WERI-Rb-1 (cell line): ENCODE measurements around the gene BRSK2.
A peak's percentile ranks its signal among the peaks of the same experiment; 100 is the strongest.
"Not testable (repeated sequence)": the region's sequence is repeated elsewhere in the genome, so short reads cannot be mapped to it uniquely, and the experiment has no call there.

Experiments used
- DNase-seq: peaks from one replicate; pipeline ENCODE4 v3.0.0-alpha.2; 2020
- H3K27ac ChIP-seq: fragments of 250-450 bp; sonication (Bioruptor Pico); 2 replicates; pipeline ENCODE4 v1.5.1; 2020; ENCODE audit warnings: mild to moderate bottlenecking, moderate library complexity
- H3K27me3 ChIP-seq: fragments of 250-450 bp; sonication (Bioruptor Pico); 2 replicates; pipeline ENCODE4 v1.5.1; 2021; ENCODE audit warnings: mild to moderate bottlenecking, low read depth, moderate library complexity; ENCODE audit not compliant: insufficient read depth, severe bottlenecking
- H3K36me3 ChIP-seq: fragments of 250-450 bp; sonication (Bioruptor Pico); 2 replicates; pipeline ENCODE4 v1.5.1; 2020; ENCODE audit warnings: mild to moderate bottlenecking, moderate library complexity
- H3K4me3 ChIP-seq: 2 replicates; pipeline ENCODE4 v1.5.1; 2011; ENCODE audit warnings: low read depth, mild to moderate bottlenecking, control low read depth, low read length
- H3K9me3 ChIP-seq: fragments of 250-450 bp; sonication (Bioruptor Pico); 2 replicates; pipeline ENCODE4 v1.5.1; 2021; ENCODE audit warnings: mild to moderate bottlenecking, moderate library complexity; ENCODE audit not compliant: severe bottlenecking
- CTCF ChIP-seq: IDR thresholded peaks from 2 replicates; pipeline ENCODE4 v1.5.1; 2011; ENCODE audit warnings: low read depth, mild to moderate bottlenecking, control low read depth, inconsistent platforms, low read length

Gene BRSK2

GRCh38 chr11:1422481-1422880, 32.7 kb downstream of the BRSK2 start:
- TF ChIP-seq CTCF, result 0 out of 2 replicates have a peak, but pooled peaks have one; percentile 16
- no peaks in the 10 kb centered on the region for H3K27me3 ChIP-seq
- H3K4me3 ChIP-seq, result no peak overlapping the region
- H3K9me3 ChIP-seq, result peaks cover 4% of the 10 kb centered on the region
- no peak overlapping the region for H3K27ac ChIP-seq
- DNase-seq, result no peak
- H3K36me3 ChIP-seq, result no peaks in the 10 kb centered on the region

- Histone ChIP-seq H3K9me3 (peaks cover 4% of the 10 kb centered on the region), H3K4me3 (no peak overlapping the region), H3K27ac (no peak overlapping the region), H3K36me3 (peaks cover 2% of the 10 kb centered on the region; the same call in 1 of the 2 replicates), H3K27me3 (no peaks in the 10 kb centered on the region)
- DNase-seq, result no peak
- TF ChIP-seq CTCF, result no peak
These were observed 33.2 kb downstream of the BRSK2 start for GRCh38 chr11:1422981-1423380.

- H3K27ac ChIP-seq, DNase-seq, H3K4me3 ChIP-seq, H3K27me3 ChIP-seq, H3K9me3 ChIP-seq, H3K36me3 ChIP-seq: not testable (repeated sequence)
These were observed 33.7 kb downstream of the BRSK2 start for GRCh38 chr11:1423406-1423805.

- Histone ChIP-seq H3K27me3 (no peaks in the 10 kb centered on the region), H3K4me3 (no peak overlapping the region), H3K36me3 (peaks cover 2% of the 10 kb centered on the region; the same call in 1 of the 2 replicates), H3K27ac (no peak overlapping the region), H3K9me3 (no peaks in the 10 kb centered on the region)
- TF ChIP-seq CTCF, result no peak
- no peak for DNase-seq
These were observed 35.3 kb downstream of the BRSK2 start for GRCh38 chr11:1425006-1425405.

- no peak overlapping the region for H3K4me3 ChIP-seq
- no peak for TF ChIP-seq CTCF
- no peaks in the 10 kb centered on the region for H3K27me3 ChIP-seq
- peaks cover 2% of the 10 kb centered on the region; the same call in 1 of the 2 replicates for H3K36me3 ChIP-seq
- DNase-seq, result no peak
- no peaks in the 10 kb centered on the region for H3K9me3 ChIP-seq
- no peak overlapping the region for H3K27ac ChIP-seq
These were observed 35.7 kb downstream of the BRSK2 start for GRCh38 chr11:1425439-1425838.

GRCh38 chr11:1428762-1429316, 39.1 kb downstream of the BRSK2 start:
- Histone ChIP-seq H3K27me3 (no peaks in the 10 kb centered on the region), H3K36me3 (peaks cover 2% of the 10 kb centered on the region; the same call in 1 of the 2 replicates), H3K4me3 (no peak overlapping the region), H3K9me3 (no peaks in the 10 kb centered on the region), H3K27ac (no peak overlapping the region)
- DNase-seq, result no peak
- no peak for TF ChIP-seq CTCF
